ENCODE results near the gene EXOC1. TPM values are rescaled to one million over a fixed set of nuclear protein-coding genes. Genes with fewer than 3 reads are reported as not detected.

EXOC1 gene
- polyA plus RNA-seq, 4 donors = 36.1 to 49.9 (median 47.8) TPM

DNA sequence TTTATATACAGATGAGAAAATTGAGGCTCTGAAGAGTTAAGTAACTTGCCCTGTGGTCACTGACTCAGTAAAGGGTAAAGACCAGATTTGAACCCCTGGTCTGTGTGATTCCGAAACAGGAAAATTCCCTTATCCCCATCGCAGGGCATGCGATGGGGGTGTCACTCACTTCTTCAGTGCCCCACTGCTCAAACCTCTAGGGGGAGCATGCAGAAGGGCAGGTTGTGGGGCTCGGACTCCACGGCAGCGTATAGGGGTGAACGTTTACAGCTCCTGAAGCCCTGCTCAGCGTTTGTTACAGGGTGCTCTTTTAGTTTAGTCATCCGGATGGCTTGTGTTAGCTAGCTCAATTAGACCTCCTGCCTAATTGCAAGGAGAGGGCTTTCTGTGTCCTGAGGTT, 3.7 kb upstream of the EXOC1 start:
- no peak for DNase-seq (ENCODE audit: low read depth in 4 of 4, low spot score in 3 of 4)

DNA sequence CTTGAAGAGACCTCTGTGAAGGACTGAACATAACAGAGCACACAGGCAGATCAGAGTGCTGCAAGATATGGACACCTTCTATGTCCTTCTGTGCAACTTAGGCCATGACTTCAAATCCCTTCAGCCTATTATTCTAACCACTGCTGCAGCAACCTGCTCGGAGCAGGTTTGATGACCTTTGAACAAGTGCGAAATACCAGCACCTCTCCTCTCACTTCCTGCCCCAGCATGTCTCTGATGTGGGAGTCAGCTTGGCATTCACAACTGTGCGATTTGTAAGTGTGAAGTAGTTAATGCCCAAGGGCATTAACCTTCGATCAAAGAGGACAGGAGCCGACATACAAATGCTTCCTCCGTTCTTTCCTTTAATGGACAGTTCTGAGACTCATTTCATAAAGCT, 1.6 kb upstream of the EXOC1 start:
- no peak for DNase-seq (ENCODE audit: low read depth in 4 of 4, low spot score in 3 of 4)

- no peak for DNase-seq (ENCODE audit: low read depth in 4 of 4, low spot score in 3 of 4)
Measured at GRCh38 chr4:55854129-55854528, 681 bp downstream of the EXOC1 start.

- DNase-seq (ENCODE audit: low read depth in 4 of 4, low spot score in 3 of 4) = no peak
Measured at GRCh38 chr4:55857586-55857985, 4.1 kb downstream of the EXOC1 start.

DNA sequence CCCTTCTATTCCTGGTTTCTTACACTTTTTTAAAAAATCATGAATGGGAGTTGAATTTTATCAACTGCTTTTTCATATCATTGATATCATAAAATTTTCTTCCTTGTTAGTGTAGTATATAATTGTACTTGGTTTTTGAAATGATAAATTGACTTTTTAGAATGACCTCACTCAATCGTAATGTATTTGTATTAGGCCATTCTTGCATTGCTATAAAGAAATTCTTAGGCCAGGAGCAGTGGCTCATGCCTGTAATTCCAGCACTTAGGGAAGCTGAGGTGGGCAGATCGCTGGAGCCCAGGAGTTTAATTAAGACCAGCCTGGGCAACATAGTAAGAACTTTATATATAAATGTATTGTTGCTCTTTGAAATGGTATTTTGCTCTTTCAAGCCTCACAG, 6.3 kb downstream of the EXOC1 start:
- no peak for DNase-seq (ENCODE audit: low read depth in 4 of 4, low spot score in 3 of 4)

DNA sequence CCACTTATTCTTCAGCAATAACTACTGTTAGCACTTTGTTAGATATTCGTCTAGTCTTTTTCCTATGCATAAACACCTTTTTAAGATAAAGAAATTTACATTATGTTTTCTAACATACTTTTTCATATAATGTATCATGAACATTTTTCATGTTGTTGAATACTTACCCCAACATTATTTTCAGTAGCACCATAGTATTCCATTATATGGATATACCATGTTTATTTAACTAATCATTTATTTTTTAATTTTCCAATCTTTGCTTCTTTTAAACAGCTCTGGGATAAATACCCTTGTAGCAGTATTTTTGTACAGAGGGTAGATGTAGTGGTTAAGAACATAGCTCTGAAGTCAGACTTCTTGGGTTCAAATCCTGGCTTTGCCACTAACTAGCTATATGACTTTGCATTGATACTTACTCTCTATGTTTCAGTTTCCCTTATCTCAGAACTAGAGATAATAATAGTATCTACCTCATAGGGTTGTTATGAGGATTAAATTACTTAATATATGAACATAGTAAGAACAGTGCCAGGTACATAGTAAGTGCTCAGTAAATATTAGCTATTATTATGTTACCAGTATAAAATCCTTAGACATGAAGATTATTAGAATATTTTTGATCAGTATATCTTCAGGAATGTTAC, 11.3 kb downstream of the EXOC1 start:
- no peak for DNase-seq (ENCODE audit: low read depth in 4 of 4, low spot score in 3 of 4)

DNA sequence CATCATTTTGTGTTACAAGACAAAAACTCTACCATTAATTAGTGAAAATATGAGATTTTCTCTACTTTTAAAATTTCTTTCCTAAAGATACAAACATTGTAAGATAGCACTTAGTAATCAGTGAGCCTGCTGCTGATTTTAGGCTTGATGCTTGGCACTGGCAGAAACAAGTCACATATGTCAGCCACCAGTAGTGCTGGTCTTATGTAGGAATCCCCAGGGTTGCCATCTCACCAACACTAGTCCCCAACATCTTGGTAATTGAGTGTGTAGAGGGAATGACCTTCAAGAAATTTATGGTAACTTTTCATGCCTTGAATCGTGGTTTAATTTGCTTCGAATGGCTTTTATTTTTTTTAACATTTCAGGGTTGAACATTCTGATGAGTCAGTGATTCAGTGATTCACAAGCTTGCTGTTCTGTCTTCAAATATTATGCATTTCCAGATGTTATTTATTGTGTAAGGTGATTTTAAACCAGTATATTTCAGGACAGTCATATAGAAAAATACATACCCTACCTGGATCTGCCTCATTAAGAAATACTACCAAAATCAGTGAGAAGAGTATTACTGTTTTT, 11.9 kb downstream of the EXOC1 start:
- no peak for DNase-seq (ENCODE audit: low read depth in 4 of 4, low spot score in 3 of 4)

DNA sequence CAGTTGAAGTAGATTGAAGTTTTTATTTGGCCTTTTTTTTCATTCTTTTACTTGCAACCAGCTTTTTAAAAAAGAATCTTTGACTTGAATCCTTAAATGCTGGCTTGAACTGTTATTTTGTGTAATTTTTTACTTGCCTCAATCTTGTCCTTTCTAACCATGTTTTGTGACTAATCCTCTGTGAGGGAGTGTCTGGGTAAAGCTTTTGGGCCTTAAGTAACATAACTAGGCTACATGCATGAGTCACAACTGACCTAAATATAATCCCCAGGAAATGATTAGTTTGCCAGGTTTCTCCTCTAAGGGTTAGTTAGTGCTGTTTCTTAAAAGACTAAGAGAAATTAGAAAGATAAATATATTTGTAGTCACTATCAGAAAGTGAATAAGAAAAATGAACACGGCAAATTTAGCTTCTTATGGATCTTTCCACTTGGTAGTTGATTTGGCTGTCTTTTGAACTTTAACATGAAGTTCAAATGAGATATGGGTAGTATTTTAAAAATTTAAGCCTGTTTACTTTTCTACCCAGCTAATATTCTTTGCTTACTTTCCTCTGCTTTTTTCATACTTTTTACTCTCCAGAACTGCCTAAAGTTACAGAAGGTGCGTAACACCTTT, 13.0 kb downstream of the EXOC1 start:
- DNase-seq (ENCODE audit: low read depth in 4 of 4, low spot score in 3 of 4) = no peak

GRCh38 chr4:55866973-55867574, 13.6 kb downstream of the EXOC1 start:
- peak in 1 of 4 donors; percentile 29 for DNase-seq (ENCODE audit: low read depth in 4 of 4, low spot score in 3 of 4)

DNA sequence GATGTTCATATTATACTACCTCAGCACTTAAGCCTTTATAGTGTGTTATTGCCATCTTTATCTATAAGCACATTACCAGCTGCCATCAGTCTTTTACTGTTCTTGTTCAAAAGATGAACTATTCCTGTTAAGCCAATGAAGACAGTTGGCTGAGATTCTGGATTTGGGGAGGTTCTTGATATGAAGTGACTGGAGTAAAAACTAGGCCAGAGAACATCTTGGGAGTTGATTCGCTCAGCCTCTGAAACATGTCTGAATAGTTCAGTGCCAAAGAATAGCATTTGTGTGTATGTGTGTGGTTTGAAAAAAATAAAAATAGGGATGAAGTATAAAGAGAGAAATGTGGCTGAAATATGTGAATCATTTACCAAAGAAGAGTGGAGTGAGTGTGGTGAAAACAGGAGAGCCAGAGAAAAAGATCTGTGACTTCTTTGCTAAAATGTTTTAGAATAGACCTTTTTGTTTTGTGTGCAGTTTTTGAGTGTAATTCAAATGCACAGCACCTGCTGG, 15.2 kb downstream of the EXOC1 start:
- no peak for DNase-seq (ENCODE audit: low read depth in 4 of 4, low spot score in 3 of 4)

- DNase-seq (ENCODE audit: low read depth in 4 of 4, low spot score in 3 of 4) = no peak
Measured at GRCh38 chr4:55871299-55871800, 17.9 kb downstream of the EXOC1 start.

GRCh38 chr4:55874831-55875230, 21.4 kb downstream of the EXOC1 start:
- no peak for DNase-seq (ENCODE audit: low read depth in 4 of 4, low spot score in 3 of 4)

DNA sequence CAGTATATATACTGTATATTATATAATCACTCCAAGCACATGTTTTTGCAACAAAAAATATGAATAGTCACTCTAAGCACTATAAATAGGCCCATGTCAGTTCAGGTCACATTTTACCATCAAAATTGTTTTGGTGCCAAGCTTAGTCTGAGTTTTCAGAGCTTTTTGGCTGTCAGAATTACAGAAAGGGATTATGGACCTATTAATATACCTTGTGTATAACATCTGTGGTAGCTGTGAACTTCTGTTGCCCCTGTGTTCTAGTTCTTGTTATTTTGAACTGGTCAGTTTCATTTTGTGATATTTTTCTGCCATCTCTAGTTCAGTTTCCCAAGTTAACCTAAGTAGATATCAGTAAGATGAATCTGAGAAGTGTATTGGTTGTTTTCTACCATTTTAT, 22.9 kb downstream of the EXOC1 start:
- DNase-seq (ENCODE audit: low read depth in 4 of 4, low spot score in 3 of 4) = no peak

GRCh38 chr4:55879224-55879623, 25.8 kb downstream of the EXOC1 start:
- DNase-seq (ENCODE audit: low read depth in 4 of 4, low spot score in 3 of 4) = no peak

DNA sequence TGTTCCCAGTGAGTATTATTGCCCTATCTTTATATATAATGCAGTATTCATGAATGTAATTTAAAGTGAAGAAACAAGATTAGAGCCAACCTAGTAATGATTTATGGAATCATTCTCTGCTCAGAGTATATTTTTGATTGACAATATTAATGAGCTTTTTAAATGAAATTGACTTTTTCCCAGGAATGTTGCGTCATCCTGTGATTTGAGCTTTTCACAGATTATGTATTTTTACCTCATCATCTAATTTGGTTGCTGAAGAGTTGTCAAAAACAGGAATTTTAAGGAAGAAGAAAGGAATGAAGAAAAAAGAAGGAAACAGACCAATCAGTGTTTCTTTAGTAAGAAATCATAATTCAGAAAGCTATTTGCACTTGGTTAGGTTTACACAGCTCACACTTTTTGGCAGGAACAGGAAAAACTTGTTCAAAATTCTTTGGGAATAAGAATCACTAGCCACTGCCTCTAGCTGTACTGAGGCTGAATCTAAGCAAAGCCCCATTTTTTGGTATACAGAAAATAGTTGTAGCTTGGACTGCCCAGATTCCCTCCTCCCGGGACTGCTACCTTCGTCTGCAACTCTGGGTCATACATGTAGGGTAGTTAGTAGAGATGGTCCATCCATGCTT, 27.3 kb downstream of the EXOC1 start:
- DNase-seq (ENCODE audit: low read depth in 4 of 4, low spot score in 3 of 4) = no peak

DNA sequence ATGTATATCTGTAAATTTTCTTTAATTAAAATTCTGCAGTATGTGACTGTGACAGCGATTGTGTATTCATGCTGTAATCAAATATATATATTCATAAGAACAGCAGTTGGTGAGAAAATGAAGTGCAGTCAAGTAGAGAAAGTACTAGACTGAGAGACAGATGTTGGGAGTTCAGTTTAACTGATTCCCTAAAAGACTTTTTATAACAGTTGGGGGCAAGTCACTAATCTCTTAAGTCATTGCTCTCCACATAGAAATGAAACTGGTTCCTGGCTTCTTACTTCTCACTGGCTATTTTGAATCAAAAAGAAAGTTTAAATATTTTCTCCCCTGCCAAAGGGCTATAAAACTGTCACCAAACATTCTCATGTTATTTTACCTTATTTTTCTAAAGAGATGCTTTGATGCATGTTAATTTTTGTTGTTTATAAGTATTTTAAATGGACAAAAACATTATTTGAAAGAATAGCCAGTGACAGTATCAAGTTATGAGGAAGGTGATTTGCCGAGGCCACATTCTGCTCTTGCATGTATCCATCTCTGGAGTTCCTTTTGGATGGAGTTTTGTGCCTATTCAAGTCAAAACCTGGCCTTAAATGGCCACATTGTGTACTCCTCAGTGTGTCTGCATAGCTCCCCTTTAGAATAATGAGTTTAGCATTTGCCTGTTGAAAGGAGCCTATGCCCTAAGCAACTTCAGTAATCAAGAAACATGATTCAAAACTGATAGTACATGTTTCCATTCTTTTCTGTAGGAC, 30.8 kb downstream of the EXOC1 start:
- DNase-seq (ENCODE audit: low read depth in 4 of 4, low spot score in 3 of 4) = no peak

DNA sequence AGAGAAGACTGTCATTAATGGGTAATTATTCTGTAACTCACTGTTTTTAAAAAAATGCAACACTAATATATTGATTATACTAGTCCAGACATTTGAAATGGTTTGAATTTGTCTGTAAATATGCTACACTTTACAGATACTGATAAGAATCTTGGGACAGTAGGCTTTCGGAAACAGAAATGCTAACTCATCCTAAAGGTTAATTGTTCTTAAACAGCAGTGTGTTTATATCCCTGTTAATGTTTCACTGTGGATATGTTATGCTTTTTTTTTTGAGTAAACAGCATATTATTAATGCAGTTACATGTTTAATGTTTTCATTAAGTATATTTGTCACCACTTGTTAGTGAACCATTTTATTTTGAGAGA, 31.4 kb downstream of the EXOC1 start:
- no peak for DNase-seq (ENCODE audit: low read depth in 4 of 4, low spot score in 3 of 4)

DNA sequence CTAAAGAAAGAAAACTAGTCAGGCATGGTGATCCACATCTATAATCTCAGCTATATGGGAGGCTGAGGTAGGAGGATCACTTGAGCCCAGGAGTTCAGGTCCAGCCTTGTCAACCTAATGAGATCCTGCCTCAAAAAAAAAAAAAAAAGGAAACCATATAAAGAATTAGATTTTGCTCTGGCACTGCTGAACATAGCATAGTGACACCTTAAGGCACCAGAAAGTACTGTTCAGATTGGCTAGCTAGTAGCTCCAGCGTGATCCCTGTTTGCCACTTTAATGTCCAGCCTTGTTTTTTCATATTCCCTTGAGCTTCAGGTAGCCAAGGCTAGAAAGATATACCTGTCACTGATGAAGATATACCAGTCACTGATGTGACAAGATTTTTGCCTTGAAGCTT, 34.1 kb downstream of the EXOC1 start:
- no peak for DNase-seq (ENCODE audit: low read depth in 4 of 4, low spot score in 3 of 4)

DNA sequence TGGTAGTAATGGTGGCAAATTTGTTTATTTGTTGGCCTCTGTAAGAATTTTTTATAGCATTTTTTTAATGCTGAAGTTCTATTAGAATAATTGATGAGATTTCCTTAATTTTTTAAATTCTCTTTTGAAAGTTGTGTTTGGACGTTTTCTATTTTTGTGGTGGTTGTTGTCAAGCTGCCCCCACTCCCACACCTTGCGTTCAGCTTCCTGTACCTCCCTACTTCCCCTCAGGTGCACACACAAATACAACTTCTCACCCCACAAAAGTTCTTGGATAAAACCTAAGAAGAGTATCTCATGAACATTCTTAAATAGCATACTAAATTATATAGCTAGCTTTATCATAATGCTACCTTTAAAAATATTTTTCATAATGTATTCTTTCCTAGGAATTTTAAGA, 38.7 kb downstream of the EXOC1 start:
- DNase-seq (ENCODE audit: low read depth in 4 of 4, low spot score in 3 of 4) = no peak

DNA sequence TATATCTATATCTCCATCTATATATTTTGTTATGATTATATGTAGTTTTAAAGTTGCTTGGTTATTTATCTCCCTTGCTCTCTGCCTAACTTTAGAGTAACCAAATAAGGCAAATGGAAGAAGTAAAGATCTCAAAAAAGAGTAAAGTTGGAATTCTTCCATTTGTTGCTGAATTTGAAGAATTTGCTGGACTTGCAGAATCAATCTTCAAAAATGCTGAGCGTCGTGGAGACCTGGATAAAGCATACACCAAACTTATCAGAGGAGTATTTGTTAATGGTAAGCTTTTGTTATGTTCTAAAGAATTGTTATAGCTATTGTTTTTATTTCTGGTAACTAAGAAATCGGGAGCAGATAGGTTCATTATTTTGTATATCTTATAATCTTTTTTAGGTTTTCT, 43.2 kb downstream of the EXOC1 start:
- DNase-seq (ENCODE audit: low read depth in 4 of 4, low spot score in 3 of 4) = no peak

Measured in left renal pelvis (tissue), 4 donors.